H1 (cell line): ENCODE measurements around the gene TNIK. TPM values are rescaled to one million over a fixed set of nuclear protein-coding genes. Genes with fewer than 3 reads are reported as not detected.

ENCODE experiments used
- CBX5 ChIP-seq: fragments of 300-800, 300-1000 bp; sonication (generic); IDR thresholded peaks from 2 replicates; pipeline ENCODE4 v1.7.1; 2016; ENCODE audit warnings: antibody characterized with exemption, low read length, low read depth
- EGR1 ChIP-seq: IDR thresholded peaks from 2 replicates; pipeline ENCODE4 v1.6.1; 2011; ENCODE audit warnings: low read depth, low read length, borderline replicate concordance
- FOSL1 ChIP-seq: IDR thresholded peaks from 2 replicates; pipeline ENCODE4 v1.6.1; 2011; ENCODE audit warnings: mild to moderate bottlenecking, low read depth, low read length, moderate library complexity; ENCODE audit not compliant: insufficient read depth
- POU5F1 ChIP-seq: IDR thresholded peaks from 2 replicates; pipeline ENCODE4 v1.6.1; 2011; ENCODE audit warnings: low read depth, mild to moderate bottlenecking, low read length, moderate library complexity
- RAD21 ChIP-seq, 2 experiments: IDR thresholded peaks in 1 of 2; conservative IDR thresholded peaks in 1 of 2; 2 replicates each; pipeline ENCODE4 v1.6.1; 2011; ENCODE audit warnings: low read depth in 2 of 2, low read length in 2 of 2, improper control_type of control experiment in 1 of 2, inconsistent platforms in 1 of 2, mild to moderate bottlenecking in 1 of 2, moderate library complexity in 1 of 2
- SIX5 ChIP-seq: IDR thresholded peaks from 2 replicates; pipeline ENCODE4 v1.6.1; 2011; ENCODE audit warnings: mild to moderate bottlenecking, low read depth, low read length
- SP1 ChIP-seq: IDR thresholded peaks from 2 replicates; pipeline ENCODE4 v1.6.1; 2011; ENCODE audit warnings: low read depth, low read length
- SP4 ChIP-seq: IDR thresholded peaks from 2 replicates; pipeline ENCODE4 v1.6.1; 2012; ENCODE audit warnings: low read length, inconsistent platforms
- TAF7 ChIP-seq: optimal IDR thresholded peaks from 2 replicates; pipeline ENCODE3; 2011; ENCODE audit warnings: low read depth, mild to moderate bottlenecking, inconsistent platforms, low read length, moderate library complexity, borderline replicate concordance
- polyA plus RNA-seq, 7 experiments: library from polyadenylated mRNA; depleted of rRNA in 3 of 7; stranded (reverse) in 5 of 7; unstranded in 2 of 7; fragments of >200 nt in 5 of 7; fragments of 200-250 nt in 2 of 7; gene quantifications; 1 replicate in 5 of 7; 2 replicates in 1 of 7; 4 replicates in 1 of 7; pipeline versions ENCODE4 v1.2.1 to v1.2.3, GENCODE V29; 2011 to 2013; ENCODE audit warnings: missing spikeins in 2 of 7, mixed read lengths in 2 of 7
- total RNA-seq: library from RNA; stranded (reverse); fragmentation: NEBNext Ultra II Directional; extraction: Animal tissue kit (Norgen Biotek cat#: 25700); gene quantifications from 2 replicates; pipeline ENCODE4 v1.2.1, GENCODE V29; 2021

TNIK gene
- total and polyA plus RNA-seq, 2 of the 8 experiments (the other 6 are each of a cell fraction or from before 2014, with no cell fraction given), result 7.4 to 42.0 TPM

DNA sequence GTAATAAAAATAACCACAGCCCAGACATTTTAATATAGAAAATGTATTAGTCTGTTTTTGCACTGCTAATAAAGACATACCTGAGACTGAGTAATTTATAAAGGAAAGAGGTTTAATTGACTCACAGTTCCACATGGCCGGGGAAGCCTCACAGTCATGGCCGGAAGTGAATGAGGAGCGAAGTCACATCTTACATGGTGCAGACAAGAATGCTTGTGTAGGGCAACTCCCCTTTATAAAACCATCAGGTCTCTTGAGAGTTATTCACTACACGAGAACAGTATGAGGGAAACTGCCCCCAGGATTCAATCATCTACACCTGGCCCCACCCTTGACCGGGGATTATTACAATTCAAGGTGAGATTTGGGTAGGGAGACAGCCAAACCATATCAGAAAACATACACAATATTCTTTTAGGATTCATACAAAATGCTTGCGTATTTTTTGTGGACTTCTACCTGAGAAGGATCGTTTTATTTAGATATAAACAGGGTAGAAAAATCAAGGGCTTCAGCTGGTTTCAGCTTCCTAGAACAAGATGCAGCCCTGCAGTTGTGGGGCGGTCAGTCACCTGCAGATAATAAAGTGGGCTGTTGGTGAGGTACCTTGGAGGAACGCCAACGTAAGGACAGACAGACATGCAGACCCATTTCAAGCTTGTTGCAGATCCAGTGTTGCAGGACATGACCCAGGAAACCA is 101.9 kb downstream of the TNIK start (continued):
- TF ChIP-seq EGR1 (no peak), SIX5 (no peak), SP4 (no peak), SP1 (no peak), TAF7 (no peak), CBX5 (no peak), RAD21 (IDR thresholded peaks at IDR 0.05 in 1 of 2, conservative IDR thresholded peaks at IDR 0.05 in 1 of 2; ENCODE audit: low read depth in 2 of 2, low read length in 2 of 2) (no peak), FOSL1 (no peak), POU5F1 (no peak)
